Measurements from ENCODE around the gene TNNI2. TPM values are rescaled to one million over a fixed set of nuclear protein-coding genes. Genes with fewer than 3 reads are reported as not detected.

TNNI2 gene
- total and polyA plus RNA-seq, 4 donors, result 0.22 to 0.28 TPM; not detected in 2

- DNase-seq (ENCODE audit: low spot score), result peak; percentile 83
- TF ChIP-seq ZBTB33 (IDR thresholded peaks at IDR 0.05), result no peak
- TF ChIP-seq YY1 (IDR thresholded peaks at IDR 0.05), result peak; percentile 42
- TF ChIP-seq NR2F2 (IDR thresholded peaks at IDR 0.05), result peak; percentile 95
- TF ChIP-seq GABPA (IDR thresholded peaks at IDR 0.05 in 1 of 2, conservative IDR thresholded peaks at IDR 0.05 in 1 of 2), result no peak
- peak; percentile 35 to 69 for TF ChIP-seq RXRA (IDR thresholded peaks at IDR 0.05)
- TF ChIP-seq ATF3 (IDR thresholded peaks at IDR 0.05), result no peak
- peak; percentile 43 for TF ChIP-seq SP1 (IDR thresholded peaks at IDR 0.05)
- Histone ChIP-seq H3K9ac (ENCODE audit: low read depth in 1 of 2, low read length in 2 of 2) (peak overlapping the region in 1 of 2 donors; percentile 54), H3K27ac (ENCODE audit: low read depth in 1 of 2, low read length in 2 of 2) (peak overlapping the region; percentile 44 to 50), H3K4me1 (ENCODE audit: control insufficient read depth in 4 of 4, insufficient read depth in 4 of 4, low read length in 3 of 4) (peaks cover 0 to 6% (median 3%) of the 10 kb centered on the region in 4 donors), H3K36me3 (ENCODE audit: control insufficient read depth in 4 of 4, insufficient read depth in 3 of 4, low read depth in 1 of 4, low read length in 3 of 4) (no peaks in the 10 kb centered on the region), H3K27me3 (ENCODE audit: control insufficient read depth in 4 of 4, insufficient read depth in 4 of 4, low read length in 3 of 4) (no peaks in the 10 kb centered on the region), H3K4me3 (ENCODE audit: low read depth in 1 of 3, low read length in 3 of 3) (no peak overlapping the region), H3K9me3 (ENCODE audit: control insufficient read depth in 4 of 4, low read length in 3 of 4) (no peaks in the 10 kb centered on the region)
- 51% methylated on average over 23 of the region's 23 CpGs for WGBS
Measured at GRCh38 chr11:1844221-1845094, 5.7 kb downstream of the TNNI2 start.

- no peaks in the 10 kb centered on the region for H3K27me3 ChIP-seq (ENCODE audit: control insufficient read depth in 4 of 4, insufficient read depth in 4 of 4, low read length in 3 of 4)
- H3K27ac ChIP-seq (ENCODE audit: low read depth in 1 of 2, low read length in 2 of 2), result peak overlapping the region; percentile 44 to 50
- 84% methylated on average over 1 of the region's 1 CpG for WGBS
- no peaks in the 10 kb centered on the region for H3K36me3 ChIP-seq (ENCODE audit: control insufficient read depth in 4 of 4, insufficient read depth in 3 of 4, low read depth in 1 of 4, low read length in 3 of 4)
- H3K9ac ChIP-seq (ENCODE audit: low read depth in 1 of 2, low read length in 2 of 2), result no peak overlapping the region
- H3K4me1 ChIP-seq (ENCODE audit: control insufficient read depth in 4 of 4, insufficient read depth in 4 of 4, low read length in 3 of 4), result peaks cover 0 to 6% (median 3%) of the 10 kb centered on the region in 4 donors
- H3K4me3 ChIP-seq (ENCODE audit: low read depth in 1 of 3, low read length in 3 of 3), result no peak overlapping the region
- TF ChIP-seq ATF3 (IDR thresholded peaks at IDR 0.05), result no peak
- TF ChIP-seq GABPA (IDR thresholded peaks at IDR 0.05 in 1 of 2, conservative IDR thresholded peaks at IDR 0.05 in 1 of 2), result no peak
- no peak for TF ChIP-seq JUND (IDR thresholded peaks at IDR 0.05)
- TF ChIP-seq FOXA1 (IDR thresholded peaks at IDR 0.05), result no peak
- no peak for TF ChIP-seq HNF4A (conservative IDR thresholded peaks at IDR 0.05)
- TF ChIP-seq YY1 (IDR thresholded peaks at IDR 0.05), result no peak
- no peak for TF ChIP-seq FOXA2 (IDR thresholded peaks at IDR 0.05)
- TF ChIP-seq RAD21 (IDR thresholded peaks at IDR 0.05), result no peak
- no peak for TF ChIP-seq MAX (IDR thresholded peaks at IDR 0.05)
- TF ChIP-seq REST (IDR thresholded peaks at IDR 0.05), result no peak
- no peak for TF ChIP-seq EGR1 (IDR thresholded peaks at IDR 0.05; ENCODE audit: low read depth in 2 of 2)
- no peak for TF ChIP-seq SP1 (IDR thresholded peaks at IDR 0.05)
- no peak for TF ChIP-seq HNF4G (IDR thresholded peaks at IDR 0.05)
- no peak for TF ChIP-seq CTCF (IDR thresholded peaks at IDR 0.05; ENCODE audit: low read depth, low read length, missing input control)
- TF ChIP-seq TAF1 (conservative IDR thresholded peaks at IDR 0.05), result no peak
- no peak for TF ChIP-seq RXRA (IDR thresholded peaks at IDR 0.05)
- TF ChIP-seq ZBTB33 (IDR thresholded peaks at IDR 0.05), result no peak
- TF ChIP-seq NR2F2 (IDR thresholded peaks at IDR 0.05), result no peak
- H3K9me3 ChIP-seq (ENCODE audit: control insufficient read depth in 4 of 4, low read length in 3 of 4), result no peaks in the 10 kb centered on the region
- DNase-seq (ENCODE audit: low spot score), result no peak
Measured at GRCh38 chr11:1845095-1845429, 6.3 kb downstream of the TNNI2 start.
